Measurements from ENCODE around the gene ASNSD1.
A peak's percentile ranks its signal among the peaks of the same experiment; 100 is the strongest.
"Not testable (repeated sequence)": the region's sequence is repeated elsewhere in the genome, so short reads cannot be mapped to it uniquely, and the experiment has no call there.

The ASNSD1 gene

DNA sequence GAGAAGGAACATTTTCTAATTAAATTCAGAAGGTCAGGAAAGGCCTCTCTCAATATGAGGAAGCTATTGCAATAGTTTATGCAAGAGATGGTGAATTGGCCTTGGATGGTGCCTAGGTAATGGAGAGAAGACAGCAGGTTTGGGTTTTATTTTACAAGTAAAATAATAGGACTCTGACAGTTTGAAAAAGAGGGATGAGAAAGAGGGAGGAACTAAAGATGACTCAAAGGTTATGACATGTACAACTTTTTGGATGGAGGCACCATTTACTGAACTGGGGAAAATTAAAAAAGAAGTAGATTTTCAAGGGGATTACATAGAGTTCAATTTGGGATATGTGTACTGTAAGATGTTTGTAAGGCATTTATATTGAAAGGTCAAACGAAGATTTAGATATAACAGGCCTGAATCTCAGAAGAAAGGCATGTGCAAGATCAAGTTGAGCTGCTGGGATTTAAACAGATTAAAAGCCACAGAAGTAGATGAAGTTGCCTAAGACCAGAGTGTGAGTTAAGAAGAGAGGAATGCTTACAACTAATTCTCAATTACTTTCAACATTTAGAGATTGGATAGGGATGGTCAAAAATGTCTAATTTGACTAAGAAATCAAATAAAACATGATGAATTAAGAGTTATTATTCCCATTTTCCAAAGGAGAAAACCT, 12.3 kb upstream of the ASNSD1 start:
- DNase-seq, result no peak

DNA sequence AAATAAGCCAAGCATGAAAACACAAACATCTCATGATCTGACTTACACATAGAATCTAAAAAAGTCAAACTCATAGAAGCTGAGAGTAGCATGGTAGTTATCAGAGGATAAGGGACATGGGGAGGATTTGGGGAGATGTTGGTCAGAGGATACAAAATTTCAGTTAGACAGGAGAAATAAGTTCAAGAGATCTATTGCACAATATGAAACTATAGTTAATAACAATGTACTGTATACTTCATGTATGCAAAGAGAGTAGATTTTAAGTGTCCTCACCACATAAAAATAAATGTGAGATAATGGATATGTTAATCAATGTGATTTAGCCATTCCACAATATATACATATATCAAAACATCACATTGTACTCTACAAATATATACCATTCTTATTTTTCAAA, 10.0 kb upstream of the ASNSD1 start:
- no peak for DNase-seq

DNA sequence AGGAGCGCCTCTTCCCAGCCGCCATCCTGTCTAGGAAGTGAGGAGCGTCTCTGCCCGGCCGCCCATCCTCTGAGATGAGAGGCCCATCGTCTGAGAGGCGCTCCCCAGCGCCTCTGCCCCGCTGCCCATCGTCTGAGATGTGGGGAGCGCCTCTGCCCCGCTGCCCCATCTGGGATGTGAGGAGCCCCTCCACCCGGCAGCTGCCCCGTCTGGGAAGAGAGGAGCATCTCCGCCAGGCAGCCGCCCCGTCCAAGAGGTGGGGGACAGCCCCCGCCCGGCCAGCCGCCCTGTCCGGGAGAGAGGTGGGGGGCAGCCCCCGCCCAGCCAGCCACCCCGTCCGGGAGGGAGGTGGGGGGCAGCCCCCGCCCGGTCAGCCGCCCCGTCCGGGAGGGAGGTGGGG, 7.8 kb upstream of the ASNSD1 start:
- not testable (repeated sequence) for DNase-seq

DNA sequence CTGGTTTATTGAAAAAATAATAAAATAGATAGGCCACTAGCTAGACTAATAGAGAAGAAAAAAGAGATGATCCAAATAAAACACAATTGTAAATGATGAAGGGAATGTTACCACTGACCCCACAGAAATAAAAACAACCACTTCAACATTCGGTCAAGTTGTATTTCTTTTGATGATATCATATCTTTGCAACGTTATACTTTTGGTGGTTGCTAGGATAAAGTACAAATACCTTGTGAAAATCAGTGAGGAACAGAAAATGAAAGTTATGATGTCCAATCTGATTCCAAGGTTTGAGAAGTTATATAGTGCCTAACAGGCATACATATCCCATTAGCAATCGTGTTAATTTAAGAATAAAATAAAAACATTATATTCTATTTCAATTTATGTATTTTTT, 6.6 kb upstream of the ASNSD1 start:
- DNase-seq, result no peak

DNA sequence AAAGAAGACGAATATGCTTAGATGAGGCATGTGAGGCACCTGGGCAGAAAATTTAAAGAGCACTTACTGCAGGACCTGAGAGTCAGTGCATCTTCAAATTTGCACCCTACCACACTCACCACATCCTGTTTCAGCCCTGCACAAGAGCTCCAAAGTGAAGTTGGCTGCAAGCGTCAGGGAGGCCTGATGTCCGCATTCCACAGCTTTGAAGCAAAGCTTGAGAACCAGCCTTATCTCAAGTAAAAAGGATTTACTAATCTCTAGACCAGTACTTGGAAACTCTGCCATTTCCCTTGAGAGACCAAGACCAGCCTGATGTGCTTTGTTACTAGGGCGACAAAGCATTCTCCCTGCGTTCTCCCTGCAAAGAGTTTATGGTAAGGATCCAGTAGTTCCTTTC, 3.4 kb upstream of the ASNSD1 start:
- no peak for DNase-seq

DNA sequence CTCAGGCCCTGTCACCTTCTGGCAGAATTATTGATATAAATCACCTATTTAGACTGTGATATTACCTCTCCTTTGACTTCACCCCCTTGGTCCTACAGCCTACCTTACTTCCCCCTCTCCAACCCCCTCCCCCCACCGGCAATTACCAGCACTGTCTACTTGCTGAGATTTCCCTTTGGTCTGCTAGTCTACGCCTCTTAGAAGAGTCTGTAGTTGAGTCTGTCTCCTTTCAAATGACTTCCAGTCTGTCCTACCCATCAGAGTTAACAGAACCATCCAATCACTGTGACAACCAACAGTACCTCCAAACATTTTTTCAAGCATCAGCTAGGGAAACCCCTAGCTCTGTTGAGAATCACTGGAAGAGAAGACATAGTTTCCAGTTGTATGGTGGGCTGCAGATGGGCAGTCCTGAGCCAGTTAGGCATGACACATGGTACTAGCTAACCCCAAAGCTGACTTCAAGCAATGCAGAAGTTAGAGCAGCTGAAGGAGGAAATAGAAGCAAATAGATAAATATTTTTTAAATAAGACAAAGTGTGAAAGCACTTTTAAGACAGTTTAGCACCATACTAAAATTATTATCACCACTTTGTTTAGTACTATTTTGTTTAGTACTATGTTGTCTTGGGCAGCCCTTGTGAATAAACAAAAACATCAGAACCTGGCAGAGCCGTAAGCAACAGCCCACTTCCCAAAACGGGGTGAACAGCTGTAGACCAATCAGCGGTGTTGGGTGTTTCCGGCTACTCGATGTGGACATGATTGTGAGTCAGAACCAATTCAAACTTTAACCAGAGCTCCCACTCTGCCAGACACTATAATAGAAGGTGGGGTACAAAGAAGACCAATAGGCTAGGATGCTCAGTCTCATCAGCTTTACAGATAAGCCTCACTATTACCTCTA, 2.7 kb upstream of the ASNSD1 start:
- DNase-seq, result peak; percentile 37 to 51

DNA sequence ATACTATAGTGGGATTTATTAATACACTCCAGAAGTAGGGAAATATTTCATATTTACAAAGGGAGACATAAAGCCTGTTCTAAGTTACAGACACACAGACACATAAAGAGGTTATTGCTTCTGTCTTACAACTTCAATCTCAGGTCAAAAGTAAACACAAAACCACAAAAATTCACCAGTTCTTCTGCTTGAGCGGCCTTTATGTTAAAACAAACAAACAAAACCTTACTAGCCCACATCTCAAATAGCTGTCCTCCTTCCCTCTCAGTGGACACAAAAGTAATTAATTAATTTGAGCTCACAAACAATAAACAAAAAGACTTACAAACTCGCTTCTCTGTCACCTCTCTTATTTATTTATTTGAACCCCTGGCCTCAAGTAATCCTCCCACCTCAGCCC, 1.5 kb upstream of the ASNSD1 start:
- no peak for DNase-seq

DNA sequence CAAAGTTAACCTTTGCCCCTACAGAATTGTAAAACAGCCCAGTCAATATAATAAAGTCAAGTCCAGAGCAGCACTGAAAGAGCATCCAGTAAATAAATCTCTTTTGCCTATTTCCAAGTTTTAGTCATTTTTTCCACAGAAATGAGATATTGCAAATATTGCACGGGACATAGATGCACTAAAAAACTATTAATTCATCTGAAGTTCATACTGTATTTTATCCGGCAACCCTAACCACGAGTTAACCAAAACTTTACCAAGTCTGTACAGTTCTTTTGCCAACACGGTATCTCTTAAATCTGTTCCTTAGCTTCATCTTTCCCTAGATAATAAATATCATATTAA, 484 bp upstream of the ASNSD1 start:
- DNase-seq, result no peak

DNA sequence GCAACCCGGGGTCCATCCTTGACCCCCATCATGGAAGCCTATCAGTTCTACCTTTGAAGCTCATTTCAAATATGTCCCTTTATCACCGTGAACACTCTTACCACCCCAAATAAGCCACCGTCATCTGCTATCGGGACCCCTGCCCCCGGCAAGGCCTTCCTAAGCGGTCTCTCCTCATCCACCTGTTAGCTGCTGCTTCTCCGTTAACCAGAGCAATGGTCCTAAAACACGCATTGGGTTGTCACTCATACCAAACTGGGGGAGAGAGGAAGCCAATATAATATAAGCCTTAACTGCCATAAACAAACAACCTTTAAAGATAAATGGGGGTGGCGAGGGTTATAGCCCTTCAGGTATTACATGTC, 680 bp downstream of the ASNSD1 start:
- DNase-seq, result no peak

DNA sequence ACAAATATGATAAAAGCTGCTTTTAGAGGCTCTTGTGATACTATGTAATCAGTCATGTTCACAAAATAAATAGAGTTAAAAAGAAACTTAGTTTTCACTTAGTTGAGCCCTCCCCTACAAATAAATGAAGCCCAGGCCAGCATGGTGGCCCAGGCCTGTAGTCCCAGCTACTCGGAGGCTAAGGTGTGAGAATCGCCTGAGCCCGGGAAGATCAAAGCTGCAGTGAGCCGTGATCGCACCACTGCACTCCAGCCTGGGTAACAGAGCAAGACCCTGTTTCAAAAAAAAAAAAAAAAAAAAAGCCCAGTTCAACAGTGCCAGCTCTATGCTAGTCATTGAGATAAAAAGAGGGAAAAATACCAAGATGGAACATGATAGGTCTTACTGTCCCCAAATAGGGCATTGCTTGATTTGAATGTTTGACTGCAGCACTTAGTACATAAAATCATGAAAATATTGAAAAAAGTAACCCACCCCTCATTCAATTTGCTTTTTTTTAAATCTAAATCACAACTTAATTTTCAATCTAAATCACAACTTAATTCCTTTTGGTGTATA, 1.5 kb downstream of the ASNSD1 start:
- DNase-seq, result no peak

DNA sequence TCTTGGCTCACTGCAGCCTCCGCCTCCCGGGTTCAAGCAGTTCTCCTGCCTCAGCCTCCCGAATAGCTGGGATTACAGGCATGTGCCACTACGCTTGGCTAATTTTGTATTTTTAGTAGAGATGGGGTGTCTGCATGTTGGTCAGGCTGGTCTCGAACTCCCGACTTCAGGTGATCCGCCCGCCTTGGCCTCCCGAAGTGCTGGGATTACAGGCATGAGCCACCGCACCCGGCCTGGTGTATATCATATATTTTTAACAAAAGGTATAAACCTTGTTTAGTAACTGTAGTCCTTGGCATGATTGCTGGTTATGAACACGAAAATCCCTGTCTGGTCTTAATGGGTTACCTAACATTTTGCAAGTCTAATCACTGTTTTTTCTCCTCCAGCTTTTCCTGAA, 2.1 kb downstream of the ASNSD1 start:
- DNase-seq, result not testable (repeated sequence)

DNA sequence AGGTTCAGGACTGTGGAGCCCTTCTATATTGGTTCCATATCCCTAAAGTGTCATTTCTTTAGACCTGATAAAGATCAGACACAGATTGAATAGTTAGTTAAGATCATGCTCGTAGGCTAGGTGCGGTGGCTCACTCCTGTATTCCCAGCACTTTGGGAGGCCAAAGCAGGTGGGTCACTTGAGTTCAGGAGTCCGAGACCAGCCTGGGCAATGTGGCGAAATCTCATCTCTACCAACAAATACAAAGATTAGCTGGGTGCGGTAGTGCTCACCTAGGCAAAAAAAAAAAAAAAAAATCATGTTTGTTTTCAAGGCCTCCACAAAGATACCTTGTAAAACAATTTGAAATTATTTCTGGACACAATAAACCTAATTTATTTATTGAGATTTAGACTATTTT, 8.7 kb downstream of the ASNSD1 start:
- DNase-seq, result no peak

DNA sequence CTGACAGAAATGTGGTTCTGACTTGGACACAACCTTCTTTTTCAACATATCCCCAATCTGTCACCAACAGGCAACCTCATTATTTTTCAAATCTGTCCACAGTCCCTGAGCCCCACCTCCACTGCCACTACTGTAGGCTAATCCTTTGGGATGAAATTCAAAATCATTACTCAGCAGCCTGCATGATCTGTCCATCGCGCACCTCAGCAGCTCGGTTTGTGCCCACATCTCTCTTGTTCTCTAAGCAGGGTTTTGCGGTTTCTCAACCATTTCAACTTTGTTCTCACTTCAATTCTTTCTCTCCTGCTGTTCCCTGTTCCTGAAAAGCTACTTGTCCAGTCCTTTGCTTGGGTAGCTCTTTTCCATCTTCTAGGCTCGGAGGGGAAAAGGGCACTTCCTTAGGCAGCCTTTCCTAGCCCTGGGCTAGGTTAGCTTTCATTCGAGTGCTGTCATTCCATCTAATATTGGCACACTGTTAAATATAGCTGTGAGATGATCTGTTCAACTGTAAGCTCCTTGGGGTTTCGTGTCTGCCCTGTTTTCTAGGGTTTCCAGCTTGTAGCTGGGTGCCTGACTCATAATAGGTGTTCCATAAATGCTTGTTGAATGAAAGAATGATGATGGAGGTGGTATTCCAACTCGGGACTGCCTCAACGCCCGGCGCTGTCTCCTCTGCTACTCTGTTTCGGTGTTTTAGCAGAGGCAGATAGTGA, 12.6 kb downstream of the ASNSD1 start:
- DNase-seq, result no peak

DNA sequence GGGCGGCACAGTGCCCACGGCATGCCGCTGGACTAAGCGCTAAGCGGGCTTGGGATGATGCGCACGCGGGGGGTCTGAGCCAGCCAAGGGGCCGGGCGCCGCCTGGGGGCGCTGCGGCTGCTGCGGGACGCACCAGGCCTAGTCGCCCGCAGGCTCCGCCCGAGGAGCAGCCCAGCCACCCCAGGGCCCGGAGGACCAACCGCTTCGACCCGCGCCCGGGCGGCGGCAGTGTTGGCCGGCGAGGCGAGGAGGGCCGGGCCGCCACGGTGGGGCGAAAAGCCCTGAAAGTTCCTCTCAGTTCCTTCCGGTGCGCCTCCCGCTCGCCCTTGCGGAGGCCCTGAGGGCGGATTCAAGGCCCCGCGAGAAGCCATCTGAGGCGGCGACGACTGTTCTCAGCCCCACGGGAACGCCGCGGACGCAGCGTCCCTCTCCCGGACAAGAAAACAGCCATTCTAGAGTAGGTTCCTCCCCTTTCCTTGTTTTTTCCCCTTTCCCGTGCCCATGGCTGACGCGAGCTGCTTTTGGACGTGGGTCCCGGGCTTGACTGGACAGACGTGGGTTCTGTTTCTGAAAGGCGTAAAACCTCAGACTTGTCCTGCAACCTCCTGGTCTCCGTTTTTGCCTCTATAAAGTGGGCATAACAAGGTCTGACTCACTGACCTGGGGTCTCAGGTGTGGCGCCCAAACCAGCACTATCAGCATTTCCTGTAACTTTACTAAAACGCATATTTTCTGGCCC, 13.3 kb downstream of the ASNSD1 start, which contains the start of gene ANKAR:
TSS of gene ANKAR (plus strand) at position 297 of the 739 bp plus-strand sequence. CDS start 1,821 bp downstream, outside the sequence.
- DNase-seq, result peak; percentile 88 to 91

DNA sequence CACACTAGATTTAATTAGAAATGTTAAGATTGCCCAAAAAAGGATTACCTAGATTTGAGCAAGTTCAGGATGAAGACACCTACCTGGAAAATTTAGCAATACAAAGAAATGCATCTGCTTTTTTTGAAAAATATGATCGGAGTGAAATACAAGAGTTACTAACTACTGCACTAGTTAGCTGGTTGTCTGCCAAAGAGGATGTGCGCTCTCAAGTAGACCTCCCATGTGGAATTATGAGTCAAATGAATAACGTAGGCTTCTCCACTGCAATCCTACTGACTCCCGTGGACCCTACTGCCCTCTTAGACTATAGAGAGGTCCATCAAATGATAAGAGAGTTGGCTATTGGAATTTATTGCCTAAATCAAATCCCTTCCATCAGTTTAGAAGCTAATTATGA, 15.2 kb downstream of the ASNSD1 start:
- no peak for DNase-seq

DNA sequence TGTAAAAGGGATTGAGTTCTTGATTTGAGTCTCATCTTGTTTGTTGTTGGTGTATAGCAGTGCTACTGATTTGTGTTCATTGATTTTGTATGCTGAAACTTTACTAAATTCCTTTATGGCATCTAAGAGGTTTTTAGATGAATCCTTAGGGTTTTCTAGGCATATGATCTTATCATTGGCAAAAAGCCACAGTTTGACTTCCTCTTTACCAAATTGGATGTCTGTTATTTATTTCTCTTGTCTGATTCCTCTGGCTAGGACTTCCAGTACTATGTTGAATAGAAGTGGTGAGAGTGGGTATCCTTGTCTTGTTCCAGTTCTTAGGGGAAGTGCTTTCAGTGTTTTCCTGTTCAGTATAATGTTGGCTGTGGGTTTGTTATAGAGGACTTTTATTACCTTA, 18.0 kb downstream of the ASNSD1 start:
- peak in 1 of 2 donors; percentile 31 for DNase-seq

DNA sequence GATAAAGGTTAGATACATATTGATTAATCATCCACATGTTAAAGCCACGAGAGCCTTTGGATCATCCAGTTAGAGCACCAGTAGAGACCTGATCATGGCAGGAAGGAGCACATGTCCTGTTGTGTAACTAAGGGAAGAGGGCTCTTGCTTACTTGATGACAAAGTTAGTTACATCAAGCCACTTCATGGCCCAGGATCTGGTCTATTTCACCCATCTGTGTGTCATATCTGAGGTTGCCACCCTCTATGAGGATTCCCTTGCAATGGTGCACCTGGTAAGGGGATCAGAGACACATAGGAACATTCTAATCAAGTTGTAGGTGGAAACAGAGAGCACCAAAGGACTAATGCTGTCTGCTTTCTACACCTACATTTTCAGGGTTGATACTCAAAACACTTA, 19.9 kb downstream of the ASNSD1 start:
- no peak for DNase-seq

DNA sequence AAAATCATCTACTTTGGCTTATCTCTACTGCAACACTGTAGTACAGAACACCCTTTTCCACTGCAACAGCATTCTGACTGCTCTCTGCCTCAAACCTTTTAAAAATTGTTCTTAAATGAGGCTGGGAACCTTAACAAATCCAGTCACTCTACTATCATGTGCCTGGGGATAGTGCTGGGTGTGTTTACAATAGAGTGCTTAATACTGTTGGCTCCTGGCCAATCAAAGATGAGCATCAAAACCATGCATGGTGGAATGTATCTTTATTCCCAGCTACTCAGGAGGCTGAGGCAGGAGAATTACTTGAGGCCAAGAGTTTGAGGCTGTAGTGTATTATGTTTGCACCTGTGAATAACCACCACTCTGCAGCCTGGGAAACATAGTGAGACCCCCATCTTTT, 20.6 kb downstream of the ASNSD1 start:
- no peak for DNase-seq

DNA sequence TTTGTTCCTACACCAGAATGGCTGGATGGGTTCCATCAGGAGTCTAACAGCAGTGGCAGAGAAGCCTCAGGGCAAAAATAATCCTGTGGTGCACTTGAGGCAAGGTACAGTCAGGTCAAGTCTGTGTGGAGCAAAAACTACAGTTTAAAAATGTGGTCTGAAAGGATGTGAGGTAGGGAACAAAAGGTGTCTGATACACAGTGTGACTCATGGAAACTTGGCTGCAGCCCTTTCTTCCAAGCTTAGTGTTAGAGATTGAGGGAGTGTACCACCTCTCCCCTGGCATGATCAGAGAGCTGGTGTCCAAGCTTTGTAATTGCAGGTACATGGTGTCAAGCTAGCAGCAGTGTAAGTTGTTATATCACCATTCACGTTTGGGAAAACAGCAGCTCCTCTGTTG, 22.1 kb downstream of the ASNSD1 start:
- no peak for DNase-seq

DNA sequence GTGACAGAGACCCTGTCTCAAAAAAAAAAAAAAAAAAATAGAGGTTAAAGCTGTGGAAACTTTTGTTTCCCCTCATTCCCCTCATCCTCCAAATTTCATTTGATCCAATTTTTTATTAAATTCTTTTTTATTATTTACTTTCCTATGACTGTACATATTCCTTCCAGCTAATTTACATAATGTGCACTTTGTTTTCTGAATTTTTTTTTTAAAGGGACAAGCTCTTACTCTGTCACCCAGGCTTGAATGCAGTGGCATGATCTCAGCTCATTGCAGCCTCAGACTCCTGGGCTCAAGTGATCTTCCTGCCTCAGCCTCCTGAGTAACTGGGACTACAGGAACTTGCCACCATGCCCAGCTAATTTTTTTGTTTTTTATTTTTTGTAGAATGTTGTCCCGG, 23.6 kb downstream of the ASNSD1 start:
- DNase-seq, result no peak

DNA sequence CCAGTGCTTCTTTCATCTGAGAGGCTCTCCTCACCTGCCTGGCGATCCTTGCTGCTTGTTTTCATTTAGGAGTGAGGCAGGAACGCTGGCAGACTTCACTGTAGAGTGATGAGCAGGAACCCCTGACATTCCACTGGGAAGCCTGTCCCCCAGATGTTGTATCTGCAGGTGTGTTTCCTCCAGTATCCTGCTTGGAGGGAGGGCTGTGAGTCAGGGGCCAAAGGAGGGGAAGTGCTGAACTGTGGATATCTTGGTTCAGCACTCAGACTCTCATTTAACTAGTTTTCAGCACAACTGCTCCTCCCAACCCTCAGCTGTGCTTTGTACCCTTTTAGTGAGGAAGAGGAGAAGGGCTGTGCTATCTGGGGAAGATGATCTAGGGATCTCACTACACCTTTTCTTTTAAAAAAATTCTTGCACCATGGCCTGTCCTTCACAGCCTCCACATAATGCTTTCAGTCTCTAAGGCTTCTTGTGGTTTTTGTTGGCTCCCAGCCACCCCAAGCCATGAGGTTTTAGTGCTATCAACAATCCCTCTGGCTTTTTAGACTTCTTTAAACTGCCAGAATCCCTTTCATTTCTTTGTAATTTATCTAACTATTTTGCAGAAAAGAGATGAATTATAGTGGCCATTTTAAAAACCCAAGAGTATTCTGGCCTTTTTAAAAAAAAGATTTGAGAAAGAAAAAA, 24.4 kb downstream of the ASNSD1 start:
- DNase-seq, result no peak

DNA sequence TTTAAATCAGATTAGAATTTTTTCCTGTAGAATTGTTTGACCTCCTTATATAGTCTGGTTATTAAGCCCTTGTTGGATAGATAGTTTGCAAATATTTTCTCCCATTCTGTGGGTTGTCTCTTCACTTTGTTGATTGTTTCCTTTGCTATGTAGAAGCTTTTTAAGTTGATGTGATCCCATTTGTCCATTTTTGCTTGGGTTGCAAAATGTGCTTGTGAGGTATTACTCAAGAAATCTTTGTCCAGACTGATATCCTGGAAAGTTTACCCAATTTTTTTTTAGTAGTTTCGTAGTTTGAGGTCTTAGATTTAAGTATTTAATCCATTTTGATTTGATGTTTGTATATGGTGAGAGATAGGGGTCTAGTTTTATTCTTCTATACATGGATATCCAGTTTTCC, 26.5 kb downstream of the ASNSD1 start:
- DNase-seq, result not testable (repeated sequence)

All from inflammatory macrophage treated with lipopolysaccharide for 1 hour (primary cell).